Hematopoietic multipotent progenitor cell treated with erythropoietin and hydrocortisone succinate and interleukin-3 and kit ligand, for 17 days (in vitro differentiated cells): Measurements from ENCODE around the gene CD300LF.

Experiments used
- DNase-seq: peaks from one replicate; pipeline ENCODE4 v3.0.0-alpha.2; 2015; ENCODE audit warnings: low spot score

Gene CD300LF

DNA sequence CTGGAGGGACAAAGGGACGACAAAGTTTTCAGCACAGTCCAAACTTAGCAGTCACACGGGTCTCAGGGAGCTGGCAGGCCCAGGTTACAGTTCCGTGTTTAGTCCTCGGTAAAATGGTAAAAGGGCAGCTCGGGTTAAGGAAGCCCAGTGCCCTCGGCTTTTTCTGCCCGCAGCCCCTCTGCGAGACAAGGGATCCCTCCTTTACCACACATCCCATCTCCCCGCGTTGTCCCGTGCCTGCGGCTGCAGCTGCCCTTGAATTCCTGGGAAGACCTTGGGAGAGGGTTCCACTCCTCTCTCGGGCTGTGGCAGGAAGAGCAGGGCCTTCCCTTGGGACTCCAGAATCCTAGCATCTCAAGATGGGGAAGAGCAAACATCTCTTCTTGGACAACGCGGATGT is 17.1 kb upstream of the CD300LF start:
- no peak for DNase-seq

DNA sequence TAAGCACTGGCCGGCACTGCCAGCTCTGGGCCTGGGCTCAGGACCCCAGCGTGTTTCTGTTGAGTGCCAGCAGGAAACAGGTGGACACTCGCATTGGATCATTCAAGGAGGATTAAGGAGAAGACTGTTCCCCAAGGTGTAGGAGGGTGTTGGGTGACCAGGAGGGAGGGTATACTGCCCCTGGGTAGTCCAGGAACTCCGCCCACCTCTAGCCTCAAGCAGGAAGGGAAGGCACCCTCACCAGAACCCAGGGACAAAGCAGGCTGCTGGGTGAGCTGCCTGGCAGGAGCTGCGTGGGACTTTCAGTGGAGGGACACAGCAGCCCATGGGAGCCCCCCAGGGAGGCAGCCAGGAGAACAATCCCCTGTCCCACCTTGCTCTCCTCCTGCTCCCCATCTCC is 16.6 kb upstream of the CD300LF start:
- no peak for DNase-seq

DNA sequence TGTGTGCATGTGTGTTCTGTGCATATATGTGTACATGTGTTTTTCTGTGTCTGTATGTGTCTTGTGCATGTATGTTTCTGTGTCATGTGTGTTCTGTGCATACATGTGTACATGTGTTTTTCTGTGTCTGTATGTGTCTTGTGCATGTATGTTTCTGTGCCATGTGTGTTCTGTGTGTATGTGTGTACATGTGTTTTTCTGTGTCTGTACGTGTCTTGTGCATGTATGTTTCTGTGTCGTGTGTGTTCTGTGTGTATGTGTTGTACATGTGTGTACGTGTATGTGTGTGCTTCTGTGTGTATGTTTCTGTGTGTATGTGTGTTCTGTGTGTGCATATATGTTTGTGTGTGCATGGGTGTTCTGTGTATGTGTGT is 16.0 kb upstream of the CD300LF start:
- no peak for DNase-seq

DNA sequence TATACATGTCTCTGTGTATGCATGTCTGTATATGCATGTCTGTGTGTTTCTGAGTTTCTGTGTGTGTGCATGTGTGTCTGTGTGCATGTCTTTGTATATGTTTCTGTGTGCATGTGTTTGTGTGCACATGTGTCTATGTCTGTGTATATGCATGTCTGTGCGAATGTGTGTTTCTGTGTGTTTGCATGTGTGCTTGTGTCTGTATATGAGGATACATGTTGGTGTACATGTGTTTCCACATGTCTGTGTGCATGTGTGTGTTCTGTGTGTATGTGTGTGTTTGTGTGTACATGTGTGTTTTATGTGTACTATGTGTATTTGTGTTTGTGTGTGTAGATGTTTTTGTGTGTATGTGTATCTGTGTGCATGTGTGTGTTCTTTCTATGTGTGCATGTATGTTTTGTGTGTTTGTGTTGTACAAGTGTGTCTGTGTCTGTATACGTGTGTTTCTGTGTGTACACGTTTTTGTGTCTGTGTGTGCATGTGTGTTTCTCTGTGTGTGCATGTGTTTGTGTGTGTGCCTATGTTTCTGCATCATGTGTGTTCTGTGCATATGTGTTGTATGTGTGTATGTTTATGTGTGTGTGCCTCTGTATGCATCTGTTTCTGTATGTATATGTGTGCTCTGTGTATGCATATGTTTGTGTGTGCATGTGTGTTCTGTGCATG is 15.4 kb upstream of the CD300LF start:
- no peak for DNase-seq

DNA sequence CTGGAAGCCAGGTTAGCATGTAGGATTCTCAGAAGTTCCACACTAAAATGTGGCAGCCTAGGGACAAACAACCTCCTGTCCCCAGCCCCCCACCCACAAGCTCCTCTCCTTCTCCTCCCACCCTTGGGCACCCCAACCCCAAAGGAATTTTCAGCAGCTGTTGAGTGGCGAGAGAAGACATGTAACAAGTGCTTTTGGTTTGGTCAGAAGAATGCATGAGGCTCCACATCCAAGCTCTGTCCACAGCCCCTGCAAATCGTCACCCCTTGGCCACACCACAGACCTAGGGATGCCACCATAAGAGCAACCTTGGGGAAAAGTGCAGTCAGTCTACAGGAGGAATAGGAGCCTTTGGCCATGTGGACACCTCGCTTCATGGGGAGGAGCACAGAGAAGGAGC is 12.4 kb upstream of the CD300LF start:
- no peak for DNase-seq

DNA sequence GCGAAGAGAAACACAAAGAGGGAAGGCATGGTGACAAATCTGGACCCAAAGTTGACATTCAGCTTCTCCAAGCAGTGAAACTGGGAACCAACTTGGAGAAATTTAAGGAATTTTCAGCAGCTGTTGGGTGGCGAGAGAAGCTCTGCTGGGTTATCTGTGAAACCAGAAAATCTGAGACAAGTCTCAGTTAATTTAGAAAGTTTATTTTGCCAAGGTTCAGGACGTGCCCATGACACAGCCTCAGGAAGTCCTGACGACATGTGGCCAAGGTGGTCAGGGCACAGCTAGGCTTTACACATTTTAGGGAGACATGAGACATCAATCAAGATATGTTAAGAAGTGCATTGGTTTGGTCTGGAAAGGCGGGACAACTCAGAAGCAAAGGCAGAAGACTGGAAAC is 11.2 kb upstream of the CD300LF start:
- no peak for DNase-seq

DNA sequence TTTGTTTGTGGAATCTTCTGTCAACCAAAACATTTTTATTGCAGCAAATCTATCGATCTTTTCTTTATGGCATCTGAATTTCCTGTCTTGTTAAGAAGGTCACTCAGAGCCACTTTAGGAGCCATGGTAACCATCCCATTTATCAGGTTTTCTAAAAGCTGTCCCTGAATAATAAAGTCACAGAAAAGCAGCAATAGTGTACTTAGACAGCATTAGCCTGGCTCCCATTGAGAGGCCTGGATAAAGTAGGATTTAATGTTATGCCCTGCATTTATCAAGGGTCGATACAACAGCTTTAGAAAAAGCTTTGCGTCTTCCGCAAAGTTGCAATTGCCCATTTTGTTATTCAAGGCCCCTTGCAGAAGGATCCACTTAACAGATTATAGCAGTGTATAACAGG is 10.1 kb upstream of the CD300LF start:
- no peak for DNase-seq

DNA sequence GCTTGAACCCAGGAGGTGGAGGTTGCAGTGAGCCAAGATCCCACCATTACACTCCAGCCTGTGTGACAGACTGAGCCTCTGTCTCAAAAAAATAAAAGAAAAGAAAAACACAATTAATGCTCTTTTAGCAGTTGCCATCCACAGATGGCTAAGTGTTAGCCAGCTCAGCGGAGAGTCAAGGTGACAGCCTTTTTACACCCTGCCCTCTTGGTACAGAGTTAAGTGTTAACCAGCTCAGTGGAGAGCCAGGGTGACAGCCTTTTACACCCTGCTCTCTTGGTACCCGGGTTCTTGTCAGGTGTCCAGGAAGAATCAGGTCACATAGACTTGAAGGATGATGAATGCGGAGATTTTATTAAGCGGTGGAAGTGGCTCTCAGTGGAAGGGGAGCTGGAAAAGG is 7.8 kb upstream of the CD300LF start:
- DNase-seq: no peak

DNA sequence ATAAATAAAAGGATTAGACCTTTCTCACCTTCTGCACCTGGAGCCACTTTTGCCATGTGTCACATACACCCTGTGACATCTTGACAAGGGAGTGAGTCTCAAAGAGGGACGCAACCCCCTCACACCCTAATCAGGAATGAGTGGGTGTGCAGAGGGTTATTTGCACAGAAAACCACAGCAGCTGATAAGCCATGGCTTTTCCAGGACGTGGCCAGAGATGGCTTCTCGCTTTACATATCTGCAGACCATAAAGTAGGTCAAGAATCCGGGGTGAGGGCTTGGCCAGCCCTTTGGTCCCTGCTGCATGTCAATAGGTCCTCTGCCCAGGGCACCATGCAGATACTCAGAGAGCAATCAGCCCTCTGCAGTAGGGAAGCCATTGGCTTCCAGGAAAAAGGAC is 2.4 kb upstream of the CD300LF start:
- DNase-seq: no peak

DNA sequence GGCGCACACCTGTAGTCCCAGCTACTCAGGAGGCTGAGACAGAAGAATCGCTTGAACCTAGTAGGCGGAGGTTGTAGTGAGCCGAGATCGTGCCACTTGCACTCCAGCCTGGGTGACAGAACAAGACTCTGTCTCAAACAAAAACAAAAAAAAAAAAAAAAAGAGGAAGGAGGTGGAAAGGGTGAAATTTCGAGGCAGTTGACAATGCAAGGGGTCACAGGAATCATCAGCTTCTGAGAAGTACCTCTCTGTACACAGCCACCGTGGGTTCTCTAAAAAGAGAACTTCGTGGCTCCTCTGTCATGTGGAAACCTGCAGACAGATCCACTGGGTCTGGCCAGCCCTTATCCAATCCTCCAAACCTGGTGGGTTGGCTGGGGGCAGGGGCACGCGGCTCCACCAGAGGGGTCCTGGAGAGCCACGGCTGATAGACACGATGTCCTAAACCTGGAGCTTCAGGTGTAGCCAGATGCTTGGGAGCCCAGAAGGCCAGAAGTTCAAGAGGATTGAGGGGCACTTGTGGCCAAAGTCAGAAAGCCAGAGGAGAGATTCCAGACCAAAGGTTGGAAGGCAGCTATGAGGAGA is 540 bp upstream of the CD300LF start:
- DNase-seq: no peak

DNA sequence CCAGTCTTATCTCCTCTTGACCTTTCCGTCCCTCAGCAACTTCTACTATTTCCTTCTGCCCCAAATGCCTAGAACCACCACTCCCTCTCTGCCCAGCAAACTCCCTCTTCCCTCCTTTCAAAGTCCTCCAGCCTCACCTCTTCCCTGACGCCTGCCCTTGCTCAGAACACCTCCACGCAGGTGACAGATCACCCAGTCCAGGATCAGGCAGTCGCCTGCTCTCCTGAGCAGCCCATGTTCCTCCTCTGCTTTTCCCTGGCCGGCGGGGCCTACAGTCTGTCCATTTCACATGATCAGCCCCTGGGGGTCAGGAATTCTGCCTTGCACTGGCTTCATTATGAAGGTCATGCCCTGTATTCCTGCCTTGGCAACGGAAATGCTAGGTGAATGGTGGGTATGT is 422 bp downstream of the CD300LF start:
- no peak for DNase-seq

DNA sequence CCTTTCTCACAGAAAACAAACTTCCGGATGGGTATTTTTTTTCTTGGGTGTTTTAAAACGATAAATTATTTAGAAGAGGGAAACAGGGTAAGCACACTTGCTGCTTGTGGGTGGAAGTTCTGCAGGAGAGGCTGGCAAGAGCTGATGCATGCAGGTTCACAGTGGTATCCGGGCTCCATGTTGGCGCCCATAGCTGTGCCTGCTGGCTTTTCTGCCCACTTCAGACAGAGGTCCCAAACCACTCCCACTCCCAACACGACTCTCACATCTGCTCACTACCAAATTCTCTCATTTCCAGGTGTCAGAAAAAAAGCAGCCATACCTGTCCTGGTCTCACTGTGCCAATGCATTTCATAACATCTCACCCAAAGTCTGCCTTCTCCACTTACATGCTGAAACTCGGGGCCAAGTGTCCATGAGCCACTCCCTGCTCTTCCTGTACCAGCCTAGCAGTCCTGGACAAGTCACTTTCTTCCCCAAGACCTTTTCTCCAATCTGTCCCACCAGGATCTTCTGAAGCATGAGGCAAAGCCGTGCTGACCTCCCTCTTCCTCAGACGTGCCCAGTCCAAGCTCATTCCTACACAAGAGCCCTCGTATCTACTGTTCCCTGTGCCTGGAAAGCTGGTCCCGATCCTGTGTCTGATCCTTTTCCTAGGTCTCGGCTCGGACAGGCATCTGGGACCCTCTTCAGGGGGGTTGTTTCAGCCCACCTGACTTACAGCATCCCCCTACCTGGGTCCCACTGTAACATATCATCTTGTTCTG is 1.5 kb downstream of the CD300LF start:
- DNase-seq: no peak

DNA sequence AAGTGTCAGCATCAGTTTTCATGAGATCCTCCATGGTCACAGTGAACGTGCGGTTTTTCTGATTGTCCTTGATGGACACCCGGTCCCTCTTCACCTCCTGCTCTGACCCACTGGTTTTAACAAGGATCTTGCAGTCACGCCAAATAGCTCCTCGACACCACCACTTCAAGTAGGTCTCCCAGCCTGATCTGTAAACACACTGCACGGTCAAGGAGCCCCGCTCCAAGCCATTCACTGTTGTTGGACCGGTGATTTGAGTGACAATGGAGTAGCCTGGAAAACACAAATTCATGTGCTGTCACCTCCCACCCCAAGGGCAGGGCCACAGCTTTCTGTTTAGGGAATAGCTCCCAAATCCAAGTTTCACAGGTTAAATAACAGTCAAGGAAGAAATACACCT is 8.2 kb downstream of the CD300LF start:
- DNase-seq: no peak

DNA sequence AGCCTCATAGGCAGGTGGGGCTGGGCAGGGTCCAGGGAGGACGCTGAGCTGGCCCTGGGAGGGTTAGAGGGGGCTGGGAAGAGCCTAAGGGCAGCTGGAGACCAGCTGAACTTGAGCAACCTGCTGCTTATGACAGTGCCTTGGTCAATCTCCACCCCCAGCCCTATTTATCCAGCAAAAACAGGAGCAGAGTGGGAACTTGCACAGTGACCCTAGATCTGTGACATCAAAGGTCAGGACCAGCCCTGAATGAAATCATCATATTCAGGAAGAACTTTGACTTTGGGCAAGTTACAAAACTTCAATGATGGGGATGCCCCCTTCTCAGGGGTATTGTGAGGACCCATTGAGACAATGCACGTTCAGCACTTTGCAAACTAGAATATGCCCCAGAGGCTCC is 9.4 kb downstream of the CD300LF start:
- no peak for DNase-seq

DNA sequence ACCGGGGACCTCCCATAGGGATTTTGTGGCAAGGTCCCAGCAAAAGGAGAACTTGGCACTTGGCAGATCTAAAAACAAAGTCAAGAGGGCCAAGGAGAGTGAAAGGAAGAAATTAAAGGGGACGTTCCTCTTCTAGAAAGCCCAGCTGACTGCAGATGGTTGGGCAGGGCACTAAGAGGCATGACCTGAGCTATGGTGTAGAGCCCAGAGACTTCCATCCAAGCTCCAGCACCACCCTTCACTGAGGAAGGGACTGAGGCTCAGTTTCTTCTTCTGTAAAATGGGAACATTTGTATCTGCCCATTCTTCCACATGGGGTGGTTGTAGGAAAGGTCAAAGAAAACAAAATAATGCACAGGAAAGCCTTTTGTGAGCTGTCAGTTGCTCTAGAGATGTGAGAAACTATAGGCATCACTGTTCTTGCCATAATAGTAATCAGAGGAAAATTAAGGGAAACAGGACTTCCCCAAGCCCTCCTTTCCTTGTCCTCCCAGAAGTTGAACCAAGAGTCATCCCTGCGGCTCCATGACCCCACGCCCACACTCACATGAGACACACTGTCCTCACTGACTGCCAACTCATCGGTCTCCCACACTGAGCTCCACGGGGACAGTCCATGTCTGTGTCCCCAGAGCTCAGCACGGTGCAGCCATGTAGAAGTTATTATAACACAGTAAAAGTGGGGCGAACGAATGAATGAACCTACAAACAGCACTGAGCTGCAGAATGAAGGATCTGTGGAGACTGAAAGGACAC is 10.4 kb downstream of the CD300LF start:
- DNase-seq: no peak

DNA sequence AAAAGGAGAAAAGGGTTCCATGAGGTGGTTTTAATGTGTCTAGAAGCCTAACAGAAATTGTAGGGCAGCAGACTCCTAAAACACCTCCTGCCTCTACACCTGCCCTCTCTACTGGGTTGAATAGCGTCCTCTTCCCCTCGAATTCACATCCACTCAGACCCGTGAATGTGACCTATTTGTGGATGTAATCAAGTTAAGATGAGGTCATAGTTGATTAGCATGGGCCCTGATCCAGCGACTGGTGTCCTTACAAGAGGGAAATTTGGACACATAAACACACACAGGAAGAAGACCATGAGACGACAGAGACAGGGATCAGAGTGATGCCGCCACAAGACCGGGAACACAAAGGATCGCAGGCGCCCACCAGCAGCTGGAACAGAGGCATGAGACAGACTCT is 13.5 kb downstream of the CD300LF start:
- no peak for DNase-seq

DNA sequence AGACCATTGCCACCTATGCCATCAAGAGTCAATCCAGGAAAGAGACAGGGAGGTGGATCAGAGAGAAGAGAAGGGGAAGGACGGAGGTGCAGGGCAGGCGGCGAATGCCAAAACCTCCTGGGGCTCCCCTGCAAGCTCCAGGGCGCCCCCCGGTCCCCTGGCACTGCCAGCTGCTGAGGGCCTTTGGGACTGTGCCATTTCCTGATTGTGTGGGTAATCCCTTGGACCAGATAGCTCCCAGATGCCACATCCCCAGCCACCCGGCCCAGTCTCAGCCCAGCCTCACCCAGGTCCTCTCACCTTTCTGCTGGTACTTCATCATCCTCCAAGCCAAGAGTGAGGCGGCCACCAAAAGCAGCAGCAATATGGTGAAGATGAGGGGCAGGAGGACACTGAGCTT is 14.7 kb downstream of the CD300LF start:
- DNase-seq: no peak

DNA sequence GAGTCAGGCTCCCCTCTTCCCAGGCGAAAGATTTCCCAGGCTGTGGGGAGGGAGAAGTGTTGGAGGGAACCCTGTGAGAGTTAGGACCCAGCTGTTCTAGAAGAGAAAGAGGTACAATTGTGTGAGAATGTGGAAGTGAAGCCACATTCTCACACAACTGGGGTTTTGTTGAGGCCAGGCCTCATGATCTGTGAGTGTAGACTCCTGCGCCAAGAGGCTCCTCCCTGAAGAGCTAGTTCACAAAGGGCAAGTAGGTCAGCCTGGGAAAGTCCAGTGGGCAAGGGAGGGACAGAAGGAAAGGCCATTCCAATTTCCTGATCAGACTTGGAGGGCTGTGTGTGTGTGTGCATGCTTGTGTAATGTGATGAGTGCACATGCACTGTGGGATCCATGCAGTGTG is 15.2 kb downstream of the CD300LF start:
- DNase-seq: no peak

DNA sequence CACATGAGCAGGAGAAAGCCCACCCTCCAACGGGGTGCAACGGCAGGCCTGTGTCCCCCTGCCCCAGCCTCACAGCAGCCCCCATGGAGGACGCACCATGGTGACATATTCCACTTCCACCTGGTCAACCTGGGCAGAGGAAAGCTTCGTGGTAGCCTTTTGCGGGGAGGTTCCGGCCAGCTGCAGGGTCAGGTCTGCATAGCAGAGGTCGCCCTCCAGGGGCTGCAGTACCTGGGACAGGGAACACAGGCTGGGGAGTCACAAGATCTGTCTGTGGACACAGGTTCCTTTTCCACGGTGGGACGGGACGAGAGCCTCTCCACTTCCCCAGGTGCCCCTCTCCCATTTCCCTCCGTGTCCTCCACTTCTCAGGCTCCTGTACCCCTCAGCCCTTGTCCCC is 17.1 kb downstream of the CD300LF start:
- DNase-seq: no peak

DNA sequence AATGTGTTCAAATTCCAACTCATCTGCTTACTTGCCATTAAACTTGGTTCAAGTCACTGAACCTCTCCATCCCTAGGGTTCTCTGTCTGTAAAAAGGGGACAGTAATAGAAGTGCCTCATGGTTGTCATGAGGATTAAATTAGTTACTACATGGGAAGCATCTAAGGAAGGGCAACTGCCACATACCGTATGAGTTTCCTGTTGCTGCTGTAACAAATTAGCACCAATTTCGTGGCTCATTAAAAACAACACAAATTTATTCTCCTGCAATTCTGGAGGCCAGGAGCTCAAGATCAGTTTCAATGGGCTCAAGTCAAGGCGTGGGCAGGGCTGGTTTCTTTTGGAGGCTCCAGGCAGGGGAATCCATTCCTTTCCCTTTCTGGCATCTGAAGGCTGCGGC is 18.6 kb downstream of the CD300LF start:
- DNase-seq: no peak

DNA sequence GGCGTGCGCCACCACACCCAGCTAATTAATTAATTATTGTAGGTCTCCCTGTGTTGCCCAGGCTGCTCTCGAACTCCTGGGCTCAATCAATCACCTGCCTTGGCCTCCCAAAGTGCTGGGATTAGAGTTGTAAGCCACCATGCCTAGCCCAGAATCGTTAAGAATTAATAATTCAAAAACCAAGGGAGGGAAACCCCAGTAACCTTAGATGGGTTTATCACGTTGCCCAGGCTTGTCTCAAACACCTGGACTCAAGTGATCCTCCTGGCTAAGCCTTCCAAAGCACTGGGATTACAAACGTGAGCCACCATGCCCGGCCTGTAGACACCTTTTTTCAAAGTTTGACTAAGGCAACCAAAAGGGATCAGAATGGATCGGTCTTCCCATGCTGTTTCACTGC is 21.6 kb downstream of the CD300LF start:
- no peak for DNase-seq

DNA sequence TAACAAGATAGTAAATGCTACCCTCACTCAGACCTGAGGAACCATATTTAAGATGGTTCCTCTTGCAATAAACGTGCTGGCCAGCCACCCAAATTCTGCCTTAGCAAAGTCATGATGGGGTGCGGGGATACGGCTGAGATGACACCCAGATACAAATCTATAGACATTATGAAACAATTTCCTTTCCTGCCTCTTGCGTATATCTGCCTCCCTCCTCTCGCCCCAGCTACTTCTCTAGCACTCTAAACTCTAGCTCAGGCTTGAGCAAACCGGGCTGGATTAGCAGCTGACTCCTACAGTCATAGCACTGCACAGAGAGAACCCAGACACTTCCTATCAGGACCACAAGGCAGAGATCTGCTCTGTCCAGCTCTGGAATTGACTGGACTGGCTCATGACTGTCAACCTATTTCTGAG is 22.3 kb downstream of the CD300LF start:
- no peak for DNase-seq

DNA sequence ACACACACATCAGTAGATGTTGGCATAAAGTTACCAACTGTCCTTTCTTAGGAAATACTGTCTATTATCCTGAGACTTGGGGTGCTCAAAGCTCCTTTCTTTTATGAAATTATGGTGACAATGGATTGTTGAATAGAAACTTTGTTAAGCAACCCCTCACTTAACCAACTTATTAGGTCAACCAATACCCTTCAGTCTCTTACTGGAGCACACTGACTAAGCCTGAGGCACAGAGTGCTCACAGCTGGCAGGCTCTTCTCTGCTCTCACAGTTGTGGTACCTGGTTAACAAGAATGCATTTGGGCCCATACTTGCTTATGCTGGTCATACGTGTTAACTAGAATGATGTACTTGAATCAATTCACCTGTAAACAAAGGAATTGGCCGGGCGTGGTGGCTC is 24.8 kb downstream of the CD300LF start:
- no peak for DNase-seq
